ENCODE data around the gene CPA1. TPM values are rescaled to one million over a fixed set of nuclear protein-coding genes. Genes with fewer than 3 reads are reported as not detected.

Gene CPA1
- total and polyA plus RNA-seq, 2 of the 13 experiments (the other 11 are each of a cell fraction or from before 2014, with no cell fraction given): 0.20 to 0.58 TPM

GRCh38 chr7:130345725-130346124 lies 34.6 kb upstream of the CPA1 start:
- WGBS (ENCODE audit: low lambda C conversion rate): 41% methylated on average over 5 of the region's 5 CpGs
- Histone ChIP-seq H3K4me1 (ENCODE audit: insufficient read depth, low read length) (peaks cover 13% of the 10 kb centered on the region), H2AFZ (ENCODE audit: low read length) (no peak overlapping the region), H3K27ac (ENCODE audit: extremely low read length, insufficient read depth, low read length) (no peak overlapping the region), H3K4me2 (ENCODE audit: low read depth, low read length) (no peak overlapping the region), H3K4me3 (replicated peaks in 1 of 3; ENCODE audit: insufficient read depth in 1 of 3, low read depth in 2 of 3, low read length in 3 of 3) (no peak overlapping the region), H3K27me3 (ENCODE audit: control insufficient read depth in 1 of 2, insufficient read depth in 2 of 2, low read length in 2 of 2) (peaks cover 5 to 8% of the 10 kb centered on the region in 2 experiments; a peak in 4 of 5 replicates), H3K79me2 (ENCODE audit: insufficient read depth, low read length) (no peaks in the 10 kb centered on the region), H3K9ac (ENCODE audit: insufficient read depth, low read depth, low read length) (no peak overlapping the region), H4K20me1 (ENCODE audit: insufficient read depth, low read length) (no peaks in the 10 kb centered on the region), H3K36me3 (replicated peaks in 1 of 2; ENCODE audit: control insufficient read depth in 1 of 2, insufficient read depth in 2 of 2, low read length in 2 of 2) (no peaks in the 10 kb centered on the region), H3K9me3 (ENCODE audit: low read length) (no peaks in the 10 kb centered on the region)
- ChIA-PET CTCF (ENCODE audit: low intra/inter-chr PET ratio, low total read pairs) (no interaction called here), POLR2A (no interaction called here)
- FAIRE-seq (no peak), DNase-seq (ENCODE audit: low spot score) (no peak), ATAC-seq (no peak)
- in situ Hi-C loops (cut with HindIII; ENCODE audit: extremely low pct_ligation_motif_present, low pct_unique_long_range_greater_than_20kb): no loop called here
- no TSS peak for BruUV-seq (replicated peaks)
- intact Hi-C loops (cut with micrococcal nuclease; ENCODE audit: unreplicated experiment): no loop called here
- TF ChIP-seq ZNF629 (CRISPR knock-in tag; conservative IDR thresholded peaks at IDR 0.05) (0 out of 2 replicates have a peak, but pooled peaks have one; percentile 28), ONECUT2 (CRISPR knock-in tag; IDR thresholded peaks at IDR 0.05) (no peak)

GRCh38 chr7:130346177-130346905 lies 34.0 kb upstream of the CPA1 start:
- CTCF ChIA-PET (ENCODE audit: low intra/inter-chr PET ratio, low total read pairs): no interaction called here
- no peak overlapping the region for H3K9ac ChIP-seq (ENCODE audit: insufficient read depth, low read depth, low read length)
- ATAC-seq (no peak), FAIRE-seq (no peak), DNase-seq (ENCODE audit: low spot score) (no peak)
- H3K79me2 ChIP-seq (ENCODE audit: insufficient read depth, low read length): no peaks in the 10 kb centered on the region
- H3K4me3 ChIP-seq (replicated peaks in 1 of 3; ENCODE audit: insufficient read depth in 1 of 3, low read depth in 2 of 3, low read length in 3 of 3): no peak overlapping the region
- intact Hi-C loops (cut with micrococcal nuclease; ENCODE audit: unreplicated experiment): no loop called here
- no peaks in the 10 kb centered on the region for H3K36me3 ChIP-seq (replicated peaks in 1 of 2; ENCODE audit: control insufficient read depth in 1 of 2, insufficient read depth in 2 of 2, low read length in 2 of 2)
- H3K9me3 ChIP-seq (ENCODE audit: low read length): no peaks in the 10 kb centered on the region
- H2AFZ ChIP-seq (ENCODE audit: low read length): no peak overlapping the region
- WGBS (ENCODE audit: low lambda C conversion rate): 57% methylated on average over 5 of the region's 10 CpGs
- no TSS peak for BruUV-seq (replicated peaks)
- no peaks in the 10 kb centered on the region for H4K20me1 ChIP-seq (ENCODE audit: insufficient read depth, low read length)
- POLR2A ChIA-PET: no interaction called here
- H3K27me3 ChIP-seq (ENCODE audit: control insufficient read depth in 1 of 2, insufficient read depth in 2 of 2, low read length in 2 of 2): peaks cover 5 to 14% of the 10 kb centered on the region in 2 experiments
- in situ Hi-C loops (cut with HindIII; ENCODE audit: extremely low pct_ligation_motif_present, low pct_unique_long_range_greater_than_20kb): no loop called here
- H3K4me2 ChIP-seq (ENCODE audit: low read depth, low read length): no peak overlapping the region
- H3K27ac ChIP-seq (ENCODE audit: extremely low read length, insufficient read depth, low read length): no peak overlapping the region
- TF ChIP-seq RCOR2 (CRISPR knock-in tag; IDR thresholded peaks at IDR 0.05): no peak
- TF ChIP-seq ZNF263 (CRISPR knock-in tag; IDR thresholded peaks at IDR 0.05): peak; percentile 49; the same call in 1 of the 2 replicates
- peaks cover 20% of the 10 kb centered on the region for H3K4me1 ChIP-seq (ENCODE audit: insufficient read depth, low read length)
